ENCODE measurements around the gene EXOC3L2. TPM values are rescaled to one million over a fixed set of nuclear protein-coding genes. Genes with fewer than 3 reads are reported as not detected.
A peak's percentile ranks its signal among the peaks of the same experiment; 100 is the strongest.

Gene EXOC3L2
- total and polyA plus RNA-seq, 10 donors = 1.9 to 22.7 (median 13.4) TPM

DNA sequence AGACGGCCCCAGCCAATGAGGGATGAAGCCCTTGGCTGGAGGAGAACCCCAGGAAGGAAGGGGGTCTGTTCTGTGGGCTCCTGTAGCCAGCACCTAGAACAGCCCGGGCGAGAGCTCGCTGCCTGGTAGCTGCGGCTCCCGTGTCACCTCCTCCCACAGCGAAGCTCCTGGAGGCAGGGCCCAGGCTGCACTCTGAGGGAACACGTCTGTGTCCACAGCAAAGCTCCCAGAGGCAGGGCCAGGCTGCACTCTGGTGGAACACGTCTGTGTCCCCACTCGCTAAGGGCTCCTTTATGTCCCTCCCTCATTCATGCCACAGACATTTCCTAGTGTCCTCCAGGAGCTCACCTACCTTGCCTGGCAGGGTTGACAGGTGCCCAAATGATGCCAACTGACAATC is 75.6 kb downstream of the EXOC3L2 start:
- Histone ChIP-seq H3K9me3 (no peaks in the 10 kb centered on the region), H3K4me1 (peaks cover 26 to 92% (median 65%) of the 10 kb centered on the region in 6 donors), H3K36me3 (peaks cover 0 to 10% (median 0%) of the 10 kb centered on the region in 6 donors), H3K27me3 (replicated peaks in 1 of 7) (no peaks in the 10 kb centered on the region), H3K4me3 (no peak overlapping the region), H3K27ac (peak overlapping the region in 1 of 8 donors; percentile 47)
- TF ChIP-seq POLR2AphosphoS5 (IDR thresholded peaks at IDR 0.05) (no peak), POLR2A (IDR thresholded peaks at IDR 0.05) (no peak)
- TF ChIP-seq, protein P1, sequence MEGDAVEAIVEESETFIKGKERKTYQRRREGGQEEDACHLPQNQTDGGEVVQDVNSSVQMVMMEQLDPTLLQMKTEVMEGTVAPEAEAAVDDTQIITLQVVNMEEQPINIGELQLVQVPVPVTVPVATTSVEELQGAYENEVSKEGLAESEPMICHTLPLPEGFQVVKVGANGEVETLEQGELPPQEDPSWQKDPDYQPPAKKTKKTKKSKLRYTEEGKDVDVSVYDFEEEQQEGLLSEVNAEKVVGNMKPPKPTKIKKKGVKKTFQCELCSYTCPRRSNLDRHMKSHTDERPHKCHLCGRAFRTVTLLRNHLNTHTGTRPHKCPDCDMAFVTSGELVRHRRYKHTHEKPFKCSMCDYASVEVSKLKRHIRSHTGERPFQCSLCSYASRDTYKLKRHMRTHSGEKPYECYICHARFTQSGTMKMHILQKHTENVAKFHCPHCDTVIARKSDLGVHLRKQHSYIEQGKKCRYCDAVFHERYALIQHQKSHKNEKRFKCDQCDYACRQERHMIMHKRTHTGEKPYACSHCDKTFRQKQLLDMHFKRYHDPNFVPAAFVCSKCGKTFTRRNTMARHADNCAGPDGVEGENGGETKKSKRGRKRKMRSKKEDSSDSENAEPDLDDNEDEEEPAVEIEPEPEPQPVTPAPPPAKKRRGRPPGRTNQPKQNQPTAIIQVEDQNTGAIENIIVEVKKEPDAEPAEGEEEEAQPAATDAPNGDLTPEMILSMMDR (IDR thresholded peaks at IDR 0.05 in 8 of 11, conservative IDR thresholded peaks at IDR 0.05 in 3 of 11) = no peak
- intact Hi-C loops (cut with DNase I; ENCODE audit: low total_unique reads) = no loop called here
- no peak for DNase-seq
- WGBS, 5 donors = 86 to 96% (median 93%) methylated on average over 9 to 10 of the region's 10 CpGs

DNA sequence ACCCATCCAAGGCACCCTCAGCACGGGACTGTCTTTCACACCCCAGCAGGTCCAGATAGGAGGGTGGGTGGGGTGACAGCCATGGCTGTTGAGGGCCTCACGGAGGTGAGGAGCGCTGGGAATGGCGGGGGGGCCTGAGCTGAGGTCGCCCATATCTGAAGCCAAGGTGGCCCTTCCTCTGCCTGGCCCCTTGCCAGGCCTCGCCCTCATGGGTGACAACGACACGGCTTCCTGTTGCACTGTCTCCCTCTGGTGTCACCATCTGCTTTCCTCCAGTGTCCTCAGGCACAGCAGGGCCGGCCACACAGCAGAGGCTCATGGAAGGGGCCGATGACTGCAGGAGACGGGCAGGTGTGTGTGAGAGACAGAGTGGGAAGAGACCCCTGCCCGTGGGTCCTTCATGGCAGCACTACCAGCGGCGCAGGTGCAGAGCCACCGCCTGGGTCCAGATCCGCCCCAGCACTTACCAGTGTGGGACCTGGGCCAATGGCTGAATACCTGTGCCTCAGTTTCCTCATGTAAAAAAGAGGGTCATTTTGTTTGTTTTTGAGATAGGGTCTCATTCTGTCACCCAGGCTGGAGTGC is 76.3 kb downstream of the EXOC3L2 start:
- no peaks in the 10 kb centered on the region for H3K27me3 ChIP-seq (replicated peaks in 1 of 7)
- no peak overlapping the region for H3K4me3 ChIP-seq
- peaks cover 0 to 10% (median 0%) of the 10 kb centered on the region in 6 donors for H3K36me3 ChIP-seq
- no peaks in the 10 kb centered on the region for H3K9me3 ChIP-seq
- TF ChIP-seq POLR2A (IDR thresholded peaks at IDR 0.05) (no peak), POLR2AphosphoS5 (IDR thresholded peaks at IDR 0.05) (peak in 2 of 3 donors; percentile 33 to 62)
- TF ChIP-seq, protein P1 (IDR thresholded peaks at IDR 0.05 in 8 of 11, conservative IDR thresholded peaks at IDR 0.05 in 3 of 11) = no peak
- peak overlapping the region in 1 of 8 donors; percentile 47 for H3K27ac ChIP-seq
- DNase-seq = no peak
- 69 to 84% (median 79%) methylated on average over 13 to 16 of the region's 16 CpGs for WGBS, 5 donors
- intact Hi-C loops (cut with DNase I; ENCODE audit: low total_unique reads) = no loop called here
- H3K4me1 ChIP-seq = peaks cover 34 to 92% (median 72%) of the 10 kb centered on the region in 6 donors

DNA sequence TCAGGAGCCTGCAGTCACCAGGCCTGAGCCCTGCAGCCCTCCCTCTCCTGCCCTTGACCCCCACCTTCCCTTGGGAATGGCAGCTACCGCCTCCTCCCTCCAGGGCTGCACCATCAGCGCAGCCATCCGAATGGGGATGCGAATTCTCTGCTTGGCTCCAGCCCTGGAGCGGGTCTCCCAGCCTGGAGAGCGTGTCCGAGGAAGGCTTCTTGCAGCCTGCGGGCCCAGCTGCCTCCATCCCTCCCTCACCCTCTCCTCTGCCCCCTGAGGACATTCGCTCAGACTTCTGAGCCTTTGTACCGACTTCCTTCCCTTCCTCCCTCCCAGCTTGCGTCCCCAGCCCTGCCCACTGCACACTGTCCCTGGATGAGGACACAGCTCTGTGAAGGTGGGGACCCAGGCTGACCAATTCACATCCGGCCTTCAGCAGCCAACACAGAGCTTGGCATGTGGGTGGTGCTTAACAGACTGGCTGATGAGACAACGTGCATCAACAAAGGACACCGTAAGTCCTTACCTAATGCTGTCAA is 78.4 kb downstream of the EXOC3L2 start:
- H3K4me1 ChIP-seq = peaks cover 29 to 81% (median 62%) of the 10 kb centered on the region in 6 donors
- no peak overlapping the region for H3K4me3 ChIP-seq
- peaks cover 0 to 10% (median 0%) of the 10 kb centered on the region in 6 donors for H3K36me3 ChIP-seq
- H3K27ac ChIP-seq = peak overlapping the region in 7 of 8 donors; percentile 16 to 65 (median 39)
- peaks cover 0 to 2% (median 0%) of the 10 kb centered on the region in 7 donors for H3K27me3 ChIP-seq (replicated peaks in 1 of 7)
- 46 to 77% (median 64%) methylated on average over 14 of the region's 14 CpGs for whole genome bisulfite sequencing, 5 donors
- intact Hi-C loops (cut with DNase I; ENCODE audit: low total_unique reads) = no loop called here
- no peaks in the 10 kb centered on the region for H3K9me3 ChIP-seq
- TF ChIP-seq, protein P1 (IDR thresholded peaks at IDR 0.05 in 8 of 11, conservative IDR thresholded peaks at IDR 0.05 in 3 of 11) = no peak
- peak; percentile 57 to 79 (median 61) for TF ChIP-seq POLR2AphosphoS5 (IDR thresholded peaks at IDR 0.05)
- peak; percentile 80 for DNase-seq

DNA sequence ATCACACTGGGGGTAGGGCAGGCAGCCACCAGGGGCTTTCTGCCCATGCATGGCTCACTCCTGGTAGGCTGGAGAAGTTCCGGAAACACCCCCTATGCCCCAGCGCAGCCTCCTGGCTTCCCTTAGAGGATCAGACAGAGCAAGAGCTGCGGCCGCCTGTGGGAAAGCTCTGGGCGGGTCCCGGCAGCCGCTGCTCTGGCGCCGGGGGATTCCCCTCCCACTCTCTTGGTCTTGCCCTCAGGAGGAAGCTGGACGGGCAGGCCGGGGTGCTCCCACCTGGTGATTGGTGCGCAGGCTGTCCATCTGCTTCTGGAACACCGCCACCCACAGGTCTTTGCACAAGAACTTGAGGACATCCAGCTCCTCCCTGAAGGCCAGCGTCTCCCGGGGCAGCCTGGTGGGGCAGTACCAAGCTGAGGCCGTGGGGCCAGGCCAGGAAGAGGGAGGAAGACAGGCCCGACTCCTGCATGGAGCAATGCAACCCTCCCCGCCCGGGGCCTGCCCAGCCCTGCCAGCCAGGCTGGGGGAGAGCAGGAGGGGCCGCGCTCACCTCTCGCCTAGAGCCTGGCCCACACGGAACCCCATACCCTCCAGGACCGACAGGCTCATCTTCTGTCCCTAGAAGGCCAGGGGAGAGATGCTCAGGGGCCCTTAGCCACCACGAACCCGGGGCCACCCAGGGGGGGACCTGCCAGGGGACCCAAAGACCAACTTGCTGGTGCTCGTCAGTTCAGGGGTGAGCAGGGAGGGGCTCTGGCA is 80.5 kb downstream of the EXOC3L2 start:
- WGBS, 5 donors = 28 to 50% (median 33%) methylated on average over 3 to 27 of the region's 27 CpGs
- H3K4me3 ChIP-seq = peak overlapping the region in 1 of 8 donors; percentile 6
- H3K9me3 ChIP-seq = no peaks in the 10 kb centered on the region
- H3K4me1 ChIP-seq = peaks cover 16 to 61% (median 42%) of the 10 kb centered on the region in 6 donors
- DNase-seq = peak; percentile 88
- TF ChIP-seq POLR2A (IDR thresholded peaks at IDR 0.05) (no peak), POLR2AphosphoS5 (IDR thresholded peaks at IDR 0.05) (peak in 2 of 3 donors; percentile 53 to 60)
- TF ChIP-seq, protein P1 (IDR thresholded peaks at IDR 0.05 in 8 of 11, conservative IDR thresholded peaks at IDR 0.05 in 3 of 11) = peak in 1 of 11 experiments; percentile 10
- intact Hi-C loops (cut with DNase I; ENCODE audit: low total_unique reads) = no loop called here
- peak overlapping the region in 2 of 8 donors; percentile 9 to 30 for H3K27ac ChIP-seq
- peaks cover 0 to 23% (median 4%) of the 10 kb centered on the region in 7 donors for H3K27me3 ChIP-seq (replicated peaks in 1 of 7)
- peaks cover 0 to 10% (median 0%) of the 10 kb centered on the region in 6 donors for H3K36me3 ChIP-seq

Data from spleen (tissue), 11 donors.